Vagina (tissue), 2 donors: ENCODE measurements around the gene S1PR3.

ENCODE experiments used
- CTCF ChIP-seq, 3 experiments: fragments of 450-650 bp in 2 of 3; fragments of 200-600 bp in 1 of 3; sonication (generic) in 1 of 3; IDR thresholded peaks; one replicate each; pipeline ENCODE4 v1.5.1; 2017 to 2019; ENCODE audit warnings: antibody characterized with exemption in 3 of 3, mild to moderate bottlenecking in 2 of 3, moderate library complexity in 2 of 3
- POLR2A ChIP-seq, 2 donors: fragments of 450-650 bp; IDR thresholded peaks; one replicate each; pipeline ENCODE4 v1.6.1; 2017; ENCODE audit warnings: antibody characterized with exemption in 2 of 2, mild to moderate bottlenecking in 2 of 2, moderate library complexity in 2 of 2

- no peak for TF ChIP-seq CTCF (IDR thresholded peaks at IDR 0.05)
- TF ChIP-seq POLR2A (IDR thresholded peaks at IDR 0.05): no peak
Measured at GRCh38 chr9:89006267-89006666, 15.0 kb downstream of the S1PR3 start.
